Naive B cell (primary cell): Measurements from ENCODE around the gene MDFI. TPM values are rescaled to one million over a fixed set of nuclear protein-coding genes. Genes with fewer than 3 reads are reported as not detected.

Experiments
- ATAC-seq, 2 donors: fragments of 150-1000 bp; cut with Tn5 transposase; 2 replicates each; pipeline ENCODE4 v1.10.0; 2021; ENCODE audit warnings: low read depth in 2 of 2, mild to moderate bottlenecking in 2 of 2, moderate library complexity in 2 of 2
- DNase-seq: peaks from one replicate; pipeline ENCODE4 v3.0.0; 2022
- H3K27ac Mint-ChIP-seq, 6 donors: one replicate each; pipeline ENCODE4 v1.8.0; 2020 to 2022; ENCODE audit warnings: mild to moderate bottlenecking in 6 of 6, mixed read lengths in 6 of 6, moderate library complexity in 5 of 6, inconsistent platforms in 2 of 6
- H3K27me3 Mint-ChIP-seq, 3 donors: one replicate each; pipeline ENCODE4 v1.8.0; 2021 to 2022; ENCODE audit warnings: mixed read lengths in 3 of 3, mild to moderate bottlenecking in 1 of 3
- H3K36me3 Mint-ChIP-seq, 2 donors: one replicate each; pipeline ENCODE4 v1.8.0; 2020 to 2022; ENCODE audit warnings: mixed read lengths in 2 of 2, inconsistent platforms in 1 of 2, mild to moderate bottlenecking in 1 of 2
- H3K4me1 Mint-ChIP-seq, 3 donors: one replicate each; pipeline ENCODE4 v1.8.0; 2020 to 2022; ENCODE audit warnings: mixed read lengths in 3 of 3, inconsistent platforms in 1 of 3, mild to moderate bottlenecking in 1 of 3, moderate library complexity in 1 of 3
- H3K4me3 Mint-ChIP-seq, 8 donors: one replicate each; pipeline ENCODE4 v1.8.0; 2020 to 2022; ENCODE audit warnings: mild to moderate bottlenecking in 8 of 8, mixed read lengths in 8 of 8, moderate library complexity in 8 of 8, inconsistent platforms in 2 of 8
- H3K9me3 Mint-ChIP-seq, 7 donors: one replicate each; pipeline ENCODE4 v1.8.0; 2020 to 2022; ENCODE audit warnings: mixed read lengths in 7 of 7, mild to moderate bottlenecking in 5 of 7, inconsistent platforms in 2 of 7, moderate library complexity in 1 of 7
- polyA plus RNA-seq, 6 donors: library from polyadenylated mRNA; unstranded; fragments of 300-500 nt; fragmentation: Illumina TruSeq; gene quantifications; one replicate each; pipeline ENCODE4 v1.2.3, GENCODE V29; 2021; ENCODE audit warnings: low read depth in 6 of 6

MDFI gene
- polyA plus RNA-seq, 6 donors from 2014 or later: not detected

GRCh38 chr6:41664271-41664670 lies 26.0 kb downstream of the MDFI start:
- Mint-ChIP-seq H3K27me3 (peaks cover 18 to 53% (median 47%) of the 10 kb centered on the region in 3 donors), H3K9me3 (peaks cover 0 to 6% (median 5%) of the 10 kb centered on the region in 7 donors), H3K4me3 (no peak overlapping the region), H3K4me1 (peaks cover 0 to 5% (median 4%) of the 10 kb centered on the region in 3 donors), H3K36me3 (no peaks in the 10 kb centered on the region), H3K27ac (peak overlapping the region in 1 of 6 donors; percentile 32)
- DNase-seq: no peak
- ATAC-seq: no peak

DNA sequence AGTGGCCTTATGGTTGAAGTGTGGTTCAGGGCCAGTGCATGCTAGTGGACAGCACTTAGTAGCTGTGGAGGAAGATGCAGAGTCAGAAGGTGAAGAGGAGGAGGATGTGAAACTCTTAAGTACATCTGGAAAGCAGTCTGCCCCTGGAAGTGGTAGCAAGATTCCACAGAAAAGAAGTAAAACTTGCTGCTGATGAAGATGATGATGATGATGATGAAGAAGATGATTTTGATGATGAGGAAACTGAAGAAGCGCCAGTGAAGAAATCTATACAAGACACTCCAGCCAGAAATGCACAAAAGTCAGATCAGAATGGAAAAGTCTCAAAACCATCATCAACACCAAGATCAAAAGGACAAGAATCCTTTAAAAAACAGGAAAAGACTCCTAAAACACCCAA lies 28.9 kb downstream of the MDFI start:
- Mint-ChIP-seq H3K27ac (no peak overlapping the region), H3K27me3 (peaks cover 11 to 56% (median 45%) of the 10 kb centered on the region in 3 donors), H3K4me3 (no peak overlapping the region), H3K4me1 (peaks cover 0 to 5% (median 4%) of the 10 kb centered on the region in 3 donors), H3K9me3 (peaks cover 0 to 7% (median 5%) of the 10 kb centered on the region in 7 donors), H3K36me3 (no peaks in the 10 kb centered on the region)
- DNase-seq (no peak), ATAC-seq (no peak)

GRCh38 chr6:41668968-41669367 lies 30.7 kb downstream of the MDFI start:
- DNase-seq: no peak
- Mint-ChIP-seq H3K27me3 (peaks cover 9 to 52% (median 35%) of the 10 kb centered on the region in 3 donors), H3K9me3 (peaks cover 0 to 7% (median 5%) of the 10 kb centered on the region in 7 donors), H3K4me1 (peaks cover 0 to 5% (median 4%) of the 10 kb centered on the region in 3 donors), H3K36me3 (no peaks in the 10 kb centered on the region), H3K27ac (no peak overlapping the region), H3K4me3 (no peak overlapping the region)
- ATAC-seq: no peak

DNA sequence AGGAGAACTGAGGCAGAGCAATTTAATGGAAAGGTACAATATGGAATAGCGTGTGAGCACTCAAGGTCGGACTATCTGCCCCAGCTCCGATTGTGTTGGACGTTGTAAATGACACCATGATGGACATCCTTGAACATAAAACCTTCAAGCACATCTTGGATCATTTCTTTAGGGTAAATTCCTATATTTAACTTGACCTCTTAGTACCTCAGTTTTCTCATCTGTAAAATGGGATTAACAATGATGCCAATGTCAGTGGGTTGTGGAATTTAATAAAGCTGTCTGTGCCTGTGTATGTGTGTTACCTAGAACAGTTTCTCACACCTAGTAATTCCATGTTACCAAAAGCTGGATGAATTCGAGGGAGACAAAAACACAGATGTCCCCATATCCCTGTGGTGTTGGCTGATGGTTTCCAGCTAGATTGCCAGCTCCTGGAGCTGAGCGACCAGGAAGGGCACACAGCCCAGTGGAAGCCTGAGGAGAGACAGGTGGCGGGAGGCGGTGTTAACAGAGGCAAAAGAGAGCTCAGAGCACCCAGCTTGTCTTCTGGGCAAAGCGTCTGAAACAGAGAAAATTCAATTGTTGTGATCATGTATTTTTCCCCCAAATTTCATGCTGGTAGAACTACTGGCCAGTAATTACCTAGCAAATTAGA lies 32.6 kb downstream of the MDFI start:
- peaks cover 0 to 5% (median 4%) of the 10 kb centered on the region in 3 donors for H3K4me1 Mint-ChIP-seq
- no peak for ATAC-seq
- peak overlapping the region in 1 of 6 donors; percentile 75 for H3K27ac Mint-ChIP-seq
- no peaks in the 10 kb centered on the region for H3K36me3 Mint-ChIP-seq
- DNase-seq: no peak
- peaks cover 0 to 7% (median 5%) of the 10 kb centered on the region in 7 donors for H3K9me3 Mint-ChIP-seq
- no peak overlapping the region for H3K4me3 Mint-ChIP-seq
- H3K27me3 Mint-ChIP-seq: peaks cover 14 to 60% (median 45%) of the 10 kb centered on the region in 3 donors

DNA sequence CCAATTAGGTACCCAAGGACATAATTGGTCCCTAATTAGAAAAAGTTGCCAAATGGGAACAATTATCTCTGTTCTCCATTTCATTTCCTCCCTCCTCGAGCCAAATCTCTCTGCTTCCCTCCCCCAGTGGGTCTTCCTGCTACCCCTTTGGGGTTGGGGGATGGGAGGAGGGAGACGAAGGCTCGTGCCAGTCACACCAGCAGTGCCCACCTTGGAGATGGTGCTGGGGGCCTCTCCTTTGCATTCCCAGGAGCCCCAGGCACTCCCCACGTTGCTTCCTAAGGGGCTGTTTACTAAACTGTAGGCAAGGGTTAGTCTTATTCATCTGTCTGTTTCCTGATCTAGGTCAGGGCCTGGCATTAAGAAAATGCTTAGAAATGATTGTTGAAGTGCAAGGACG lies 33.1 kb downstream of the MDFI start:
- Mint-ChIP-seq H3K4me1 (peaks cover 0 to 5% (median 4%) of the 10 kb centered on the region in 3 donors), H3K4me3 (no peak overlapping the region), H3K27me3 (peaks cover 15 to 66% (median 47%) of the 10 kb centered on the region in 3 donors), H3K27ac (peak overlapping the region in 1 of 6 donors; percentile 65), H3K9me3 (peaks cover 0 to 7% (median 5%) of the 10 kb centered on the region in 7 donors), H3K36me3 (no peaks in the 10 kb centered on the region)
- DNase-seq: no peak
- ATAC-seq: no peak

GRCh38 chr6:41672016-41672415 lies 33.7 kb downstream of the MDFI start:
- Mint-ChIP-seq H3K9me3 (peaks cover 0 to 7% (median 5%) of the 10 kb centered on the region in 7 donors), H3K36me3 (no peaks in the 10 kb centered on the region), H3K27me3 (peaks cover 15 to 69% (median 47%) of the 10 kb centered on the region in 3 donors), H3K4me1 (peaks cover 0 to 5% (median 5%) of the 10 kb centered on the region in 3 donors), H3K4me3 (peak overlapping the region in 1 of 8 donors; percentile 6), H3K27ac (peak overlapping the region in 1 of 6 donors; percentile 65)
- DNase-seq (no peak), ATAC-seq (no peak)

- Mint-ChIP-seq H3K27me3 (peaks cover 15 to 68% (median 47%) of the 10 kb centered on the region in 3 donors), H3K27ac (no peak overlapping the region), H3K4me1 (peaks cover 0 to 3% (median 1%) of the 10 kb centered on the region in 3 donors), H3K9me3 (peaks cover 0 to 7% (median 5%) of the 10 kb centered on the region in 7 donors), H3K4me3 (no peak overlapping the region), H3K36me3 (no peaks in the 10 kb centered on the region)
- ATAC-seq (no peak), DNase-seq (no peak)
These were observed 34.8 kb downstream of the MDFI start for GRCh38 chr6:41672816-41673703.

GRCh38 chr6:41673704-41674000 lies 35.4 kb downstream of the MDFI start:
- peaks cover 0 to 7% (median 5%) of the 10 kb centered on the region in 7 donors for H3K9me3 Mint-ChIP-seq
- no peak overlapping the region for H3K4me3 Mint-ChIP-seq
- H3K36me3 Mint-ChIP-seq: no peaks in the 10 kb centered on the region
- H3K27ac Mint-ChIP-seq: no peak overlapping the region
- peaks cover 15 to 68% (median 47%) of the 10 kb centered on the region in 3 donors for H3K27me3 Mint-ChIP-seq
- peaks cover 0 to 3% (median 0%) of the 10 kb centered on the region in 3 donors for H3K4me1 Mint-ChIP-seq
- no peak for DNase-seq
- ATAC-seq: no peak

GRCh38 chr6:41674231-41675000 lies 36.1 kb downstream of the MDFI start:
- DNase-seq: no peak
- H3K27me3 Mint-ChIP-seq: peaks cover 11 to 64% (median 47%) of the 10 kb centered on the region in 3 donors
- no peaks in the 10 kb centered on the region for H3K36me3 Mint-ChIP-seq
- H3K4me1 Mint-ChIP-seq: peaks cover 0 to 3% (median 0%) of the 10 kb centered on the region in 3 donors
- ATAC-seq: no peak
- peak overlapping the region in 3 of 6 donors; percentile 32 to 52 (median 45) for H3K27ac Mint-ChIP-seq
- H3K9me3 Mint-ChIP-seq: no peaks in the 10 kb centered on the region
- peak overlapping the region in 1 of 8 donors; percentile 76 for H3K4me3 Mint-ChIP-seq

DNA sequence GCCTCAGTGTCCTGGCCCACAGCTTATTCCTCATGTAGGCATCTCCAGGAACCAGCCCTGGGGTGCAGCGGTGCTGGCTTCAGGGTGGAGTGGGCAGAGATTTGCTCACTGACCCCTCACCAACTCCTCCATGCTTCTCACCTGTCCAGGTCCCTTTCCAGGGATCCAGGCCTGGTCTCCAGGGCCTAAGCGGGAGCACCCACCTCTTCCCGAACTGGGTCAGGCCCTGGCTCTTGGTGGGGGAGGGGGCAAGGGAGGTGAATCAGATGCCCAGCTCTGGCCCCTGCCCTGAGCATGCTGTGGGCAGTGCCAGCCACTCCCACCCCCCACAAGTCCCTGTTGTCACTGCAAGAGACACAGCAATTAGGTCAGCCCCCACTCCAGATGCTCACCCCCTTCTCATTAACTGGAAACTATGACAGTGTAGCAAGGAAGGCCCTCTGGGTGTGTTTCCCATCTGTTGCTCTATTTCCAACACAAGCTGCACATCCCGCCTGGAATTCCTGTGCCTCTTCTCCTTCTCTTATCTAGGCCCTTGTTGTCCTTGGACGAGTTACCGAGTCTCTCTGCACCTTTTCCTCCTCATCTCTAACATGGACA lies 37.0 kb downstream of the MDFI start:
- DNase-seq: no peak
- Mint-ChIP-seq H3K4me3 (no peak overlapping the region), H3K4me1 (peaks cover 0 to 3% (median 0%) of the 10 kb centered on the region in 3 donors), H3K9me3 (no peaks in the 10 kb centered on the region), H3K27ac (no peak overlapping the region), H3K27me3 (peaks cover 11 to 55% (median 39%) of the 10 kb centered on the region in 3 donors), H3K36me3 (no peaks in the 10 kb centered on the region)
- no peak for ATAC-seq

GRCh38 chr6:41675992-41676391 lies 37.7 kb downstream of the MDFI start:
- no peak for DNase-seq
- Mint-ChIP-seq H3K36me3 (no peaks in the 10 kb centered on the region), H3K27me3 (peaks cover 11 to 48% (median 32%) of the 10 kb centered on the region in 3 donors), H3K27ac (peak overlapping the region in 2 of 6 donors; percentile 46 to 47), H3K4me1 (peaks cover 0 to 3% (median 0%) of the 10 kb centered on the region in 3 donors), H3K4me3 (no peak overlapping the region), H3K9me3 (no peaks in the 10 kb centered on the region)
- ATAC-seq: no peak

DNA sequence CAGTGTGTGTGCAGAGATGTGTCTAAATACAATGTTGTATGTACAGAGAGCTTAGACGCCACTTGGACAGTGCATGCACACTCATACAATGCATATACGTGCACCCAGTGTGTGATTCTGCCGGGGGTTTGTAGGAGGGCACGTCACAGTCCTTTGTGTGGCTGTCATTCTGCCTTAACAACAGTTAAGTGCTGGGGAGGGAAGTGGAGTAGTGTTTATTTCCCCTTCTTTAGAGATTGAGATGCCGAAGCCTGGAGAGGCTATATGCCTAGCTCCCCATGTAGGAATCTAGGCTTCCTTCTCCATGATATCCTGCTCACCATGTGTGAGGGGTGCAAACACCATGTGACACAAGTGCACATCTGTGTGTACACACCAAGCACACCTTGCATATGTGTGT lies 38.2 kb downstream of the MDFI start:
- ATAC-seq (no peak), DNase-seq (no peak)
- Mint-ChIP-seq H3K9me3 (no peaks in the 10 kb centered on the region), H3K27ac (no peak overlapping the region), H3K4me3 (no peak overlapping the region), H3K36me3 (no peaks in the 10 kb centered on the region), H3K27me3 (peaks cover 11 to 44% (median 27%) of the 10 kb centered on the region in 3 donors), H3K4me1 (peaks cover 0 to 3% (median 0%) of the 10 kb centered on the region in 3 donors)
